GM12872 (cell line): ENCODE data around the gene DLG1.

Experiments
- TF ChIP-seq, protein P1 (sequence below): IDR thresholded peaks from 3 replicates; pipeline ENCODE4 v1.5.1; 2011; ENCODE audit warnings: low read depth, mild to moderate bottlenecking, low read length, moderate library complexity; ENCODE audit not compliant: insufficient read depth

Gene DLG1

DNA sequence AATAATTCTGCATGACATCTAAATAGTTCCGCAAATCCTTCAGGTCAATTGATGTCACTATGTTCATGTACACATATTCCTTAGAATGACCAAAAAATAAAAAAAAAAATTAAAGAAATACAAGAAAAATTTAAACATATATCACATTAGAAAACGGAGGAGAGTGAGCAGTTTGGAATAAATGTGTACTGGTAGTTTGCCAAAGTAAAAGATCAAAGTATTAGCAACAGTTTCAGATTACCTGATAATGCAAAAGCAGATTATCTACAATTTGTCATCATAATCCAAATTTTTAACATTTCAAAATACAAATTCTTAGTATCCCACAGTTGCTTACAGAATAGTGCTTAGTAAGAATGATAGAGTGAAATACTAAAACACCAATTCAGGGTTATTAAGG, 1.9 kb downstream of the DLG1 start:
- TF ChIP-seq, protein P1, sequence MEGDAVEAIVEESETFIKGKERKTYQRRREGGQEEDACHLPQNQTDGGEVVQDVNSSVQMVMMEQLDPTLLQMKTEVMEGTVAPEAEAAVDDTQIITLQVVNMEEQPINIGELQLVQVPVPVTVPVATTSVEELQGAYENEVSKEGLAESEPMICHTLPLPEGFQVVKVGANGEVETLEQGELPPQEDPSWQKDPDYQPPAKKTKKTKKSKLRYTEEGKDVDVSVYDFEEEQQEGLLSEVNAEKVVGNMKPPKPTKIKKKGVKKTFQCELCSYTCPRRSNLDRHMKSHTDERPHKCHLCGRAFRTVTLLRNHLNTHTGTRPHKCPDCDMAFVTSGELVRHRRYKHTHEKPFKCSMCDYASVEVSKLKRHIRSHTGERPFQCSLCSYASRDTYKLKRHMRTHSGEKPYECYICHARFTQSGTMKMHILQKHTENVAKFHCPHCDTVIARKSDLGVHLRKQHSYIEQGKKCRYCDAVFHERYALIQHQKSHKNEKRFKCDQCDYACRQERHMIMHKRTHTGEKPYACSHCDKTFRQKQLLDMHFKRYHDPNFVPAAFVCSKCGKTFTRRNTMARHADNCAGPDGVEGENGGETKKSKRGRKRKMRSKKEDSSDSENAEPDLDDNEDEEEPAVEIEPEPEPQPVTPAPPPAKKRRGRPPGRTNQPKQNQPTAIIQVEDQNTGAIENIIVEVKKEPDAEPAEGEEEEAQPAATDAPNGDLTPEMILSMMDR = no peak

DNA sequence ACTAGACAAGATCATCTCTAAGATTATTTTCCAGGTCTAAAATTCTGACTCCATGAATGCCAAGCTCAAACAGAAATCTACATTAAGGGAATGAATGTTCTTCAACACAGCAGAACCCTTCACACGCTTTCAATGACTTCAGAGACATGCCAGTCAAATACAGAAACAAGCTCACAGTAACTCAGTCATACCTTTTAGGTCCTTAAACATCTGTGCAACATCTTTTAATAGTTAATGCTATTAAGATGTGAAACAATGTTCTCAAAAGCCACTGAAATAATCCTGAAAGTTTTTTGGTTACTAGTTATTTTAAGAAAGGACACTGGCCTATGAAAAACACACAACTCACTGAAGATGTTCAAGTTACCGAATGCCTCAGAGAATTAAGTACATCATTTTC, 2.5 kb downstream of the DLG1 start:
- TF ChIP-seq, protein P1 = no peak

DNA sequence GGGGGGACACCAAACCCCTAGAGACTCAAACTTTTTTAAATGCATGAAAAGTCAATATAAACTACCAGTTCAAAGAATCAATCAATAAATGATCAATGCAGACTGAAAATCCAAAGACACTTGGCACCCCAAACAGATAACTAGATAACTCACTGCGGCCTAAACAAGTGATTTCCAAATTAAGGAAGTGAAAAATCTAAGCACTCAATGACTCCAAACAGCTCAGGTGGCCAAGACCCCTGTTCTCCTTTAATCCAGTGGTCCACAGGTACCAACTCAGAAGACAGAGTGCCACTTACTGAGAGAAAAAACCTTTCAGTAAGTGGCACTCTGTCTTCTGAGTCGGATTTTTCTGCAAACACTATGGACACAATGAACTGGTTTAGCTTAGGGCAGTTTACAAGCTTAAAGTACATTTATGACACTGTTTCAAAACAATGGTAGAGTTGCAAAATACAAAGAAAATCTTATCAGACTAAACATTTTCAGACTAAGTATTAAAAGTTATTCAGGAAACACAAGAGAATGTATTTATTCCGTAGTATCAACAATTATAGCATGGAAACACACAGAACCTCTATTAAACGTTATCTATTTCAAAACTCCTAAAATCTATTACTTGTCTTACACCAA, 4.7 kb downstream of the DLG1 start:
- TF ChIP-seq, protein P1 = no peak

DNA sequence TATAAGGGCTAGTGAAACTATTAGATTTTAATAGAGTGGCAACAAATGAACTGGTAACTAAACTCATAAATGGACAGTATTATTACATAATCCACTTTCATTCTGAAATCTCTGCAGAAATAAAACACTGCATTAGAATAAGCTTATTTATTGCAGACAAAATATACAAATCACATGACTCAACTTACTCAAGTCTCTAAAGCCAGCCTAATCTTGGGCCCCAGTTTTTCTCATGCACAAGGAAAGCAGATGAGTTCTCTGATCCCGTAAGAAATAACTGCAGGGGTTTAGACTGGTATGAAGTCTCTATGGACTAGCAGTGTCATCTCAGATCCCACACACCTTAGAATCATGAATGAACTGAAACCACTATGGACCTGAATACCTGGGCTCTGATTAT, 5.8 kb downstream of the DLG1 start:
- TF ChIP-seq, protein P1 = no peak

DNA sequence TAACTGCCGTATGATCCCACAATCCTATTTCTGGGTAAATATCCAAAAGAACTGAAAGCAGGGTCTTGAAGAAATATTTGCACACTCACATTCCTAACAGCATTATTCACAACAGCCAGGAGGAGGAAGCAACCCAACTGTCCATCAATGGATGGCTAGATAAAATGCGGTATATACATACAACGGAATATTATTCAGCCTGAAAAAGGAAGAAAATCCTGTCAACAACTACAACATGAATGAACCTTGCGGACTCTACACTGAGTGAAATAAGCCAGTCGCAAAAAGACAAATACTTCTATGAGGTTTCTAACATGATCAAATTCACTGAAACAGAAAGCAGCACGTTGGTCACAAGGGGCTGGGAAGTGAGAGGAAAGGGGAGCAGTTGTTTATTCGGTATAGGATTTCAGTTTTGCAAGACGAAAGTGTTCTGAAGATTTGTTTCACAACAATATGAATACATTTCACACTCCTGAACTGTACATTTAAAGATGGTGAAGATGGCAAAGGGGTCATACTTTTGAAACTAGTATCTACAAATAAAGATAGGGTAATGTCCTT, 6.2 kb downstream of the DLG1 start:
- TF ChIP-seq, protein P1 = no peak

DNA sequence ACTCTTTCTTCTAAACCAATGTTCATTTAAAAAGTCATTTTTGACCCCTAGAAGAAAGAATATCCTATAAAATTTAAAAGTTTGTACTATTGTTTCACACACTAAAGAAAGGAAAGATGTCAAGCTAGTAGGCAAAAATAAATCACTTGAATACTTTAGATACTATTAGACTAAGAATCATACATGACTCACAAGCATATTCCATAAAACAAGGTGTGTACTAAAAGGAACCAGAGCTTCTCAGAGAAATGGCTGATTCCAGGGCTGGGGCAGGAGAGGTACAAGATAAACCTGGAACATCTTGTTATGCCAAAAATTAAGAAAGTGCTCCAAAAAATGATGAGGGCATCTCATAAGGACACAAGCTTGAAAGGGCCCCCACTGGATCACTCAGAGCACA, 8.7 kb downstream of the DLG1 start:
- TF ChIP-seq, protein P1 = no peak

DNA sequence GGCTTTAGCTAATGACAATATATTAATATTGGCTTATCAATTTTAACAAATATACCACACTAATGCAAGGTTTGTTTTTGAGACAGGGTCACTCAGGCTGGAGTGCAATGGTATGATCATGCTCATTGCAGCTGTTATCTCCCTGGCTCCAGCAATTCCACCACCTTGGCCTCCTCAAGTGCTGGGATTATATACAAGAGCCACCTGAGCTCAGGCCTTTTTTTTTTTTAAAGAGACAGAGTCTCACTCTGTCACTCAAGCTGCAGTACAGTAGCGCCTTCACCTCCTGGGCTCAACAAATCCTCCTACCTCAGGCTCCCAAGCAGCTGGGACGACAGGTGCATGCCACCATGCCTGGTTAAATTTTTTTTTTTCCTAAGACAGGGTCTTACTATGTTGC, 11.7 kb downstream of the DLG1 start:
- TF ChIP-seq, protein P1 = no peak

DNA sequence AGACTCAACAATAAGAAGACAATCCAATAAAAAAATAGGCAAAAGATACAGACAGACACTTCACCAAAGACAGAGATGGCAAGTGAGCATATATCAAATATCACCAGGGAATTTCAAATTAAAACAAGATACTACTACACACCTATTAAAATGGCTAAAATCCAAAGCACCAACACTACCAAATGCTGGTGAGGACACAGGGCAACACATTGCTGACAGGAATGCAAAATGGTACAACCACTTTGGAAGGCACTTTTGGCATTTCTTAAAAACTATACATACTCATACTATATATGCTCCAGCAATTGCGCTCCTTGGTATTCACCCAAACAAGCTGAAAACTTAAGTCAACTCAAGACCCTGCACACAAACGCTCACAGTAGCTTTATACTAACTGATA, 12.9 kb downstream of the DLG1 start:
- TF ChIP-seq, protein P1 = no peak
